Peyer's patch (tissue), 4 donors: ENCODE data around the gene FAM43A.

Source experiments
- CTCF ChIP-seq, 6 experiments: fragments of 450-650 bp in 4 of 6; fragments of 200-600 bp in 2 of 6; sonication (generic) in 1 of 6; IDR thresholded peaks; one replicate each; pipeline ENCODE4 v1.5.1; 2017 to 2019; ENCODE audit warnings: antibody characterized with exemption in 6 of 6, mild to moderate bottlenecking in 3 of 6, moderate library complexity in 1 of 6
- POLR2A ChIP-seq, 2 donors: fragments of 450-650 bp; IDR thresholded peaks; one replicate each; pipeline ENCODE4 v1.5.1; 2017; ENCODE audit warnings: antibody characterized with exemption in 2 of 2, mild to moderate bottlenecking in 2 of 2, moderate library complexity in 2 of 2

DNA sequence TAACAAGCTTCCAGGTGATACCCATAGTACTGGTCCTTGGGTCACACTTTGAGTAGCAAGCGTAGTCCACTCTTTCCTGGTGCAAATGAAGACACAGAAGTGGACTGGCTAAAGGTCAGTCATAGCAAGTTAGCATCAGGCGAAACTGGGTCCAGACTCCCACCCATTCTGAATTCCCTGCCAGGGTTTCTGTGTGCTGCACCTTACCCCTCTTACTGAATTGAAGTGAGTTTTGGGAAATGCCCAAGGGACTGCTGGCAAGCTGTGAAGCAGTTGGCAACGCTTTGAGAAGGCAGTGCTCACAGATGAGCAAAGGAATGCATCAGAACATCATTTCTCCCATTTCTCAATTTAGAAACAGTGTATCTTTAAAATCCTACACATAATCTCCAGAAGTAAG lies 11.9 kb upstream of the FAM43A start:
- no peak for TF ChIP-seq CTCF (IDR thresholded peaks at IDR 0.05)
- no peak for TF ChIP-seq POLR2A (IDR thresholded peaks at IDR 0.05)
